Astrocyte (in vitro differentiated cells and primary cell): ENCODE data around the gene ST8SIA2. TPM values are rescaled to one million over a fixed set of nuclear protein-coding genes. Genes with fewer than 3 reads are reported as not detected.

ENCODE experiments used
- DNase-seq: peaks from one replicate; pipeline ENCODE4 v3.0.0-alpha.2; 2010; ENCODE audit warnings: low read depth
- FAIRE-seq: peaks from 2 replicates; lab custom pipeline; 2011; peaks lifted over from hg19 to GRCh38; lab: Jason Lieb, UNC
- H2AFZ ChIP-seq: 2 replicates; pipeline ENCODE4 v1.6.0; 2012; ENCODE audit warnings: low read depth, low read length, inconsistent platforms
- H3K27ac ChIP-seq: 2 replicates; pipeline ENCODE4 v1.5.1; 2011; ENCODE audit warnings: low read depth, low read length, inconsistent platforms
- H3K27me3 ChIP-seq: 2 replicates; pipeline ENCODE4 v1.6.0; 2011; ENCODE audit warnings: low read length, inconsistent platforms; ENCODE audit not compliant: insufficient read depth
- H3K36me3 ChIP-seq: 2 replicates; pipeline ENCODE4 v1.5.1; 2011; ENCODE audit warnings: low read length, inconsistent platforms; ENCODE audit not compliant: insufficient read depth
- H3K4me1 ChIP-seq: 2 replicates; pipeline ENCODE4 v1.5.1; 2011; ENCODE audit warnings: low read length, inconsistent platforms; ENCODE audit not compliant: insufficient read depth
- H3K4me2 ChIP-seq: 2 replicates; pipeline ENCODE4 v1.6.0; 2012; ENCODE audit warnings: low read length, inconsistent platforms
- H3K4me3 ChIP-seq: 2 replicates; pipeline ENCODE4 v1.5.1; 2011; ENCODE audit warnings: low read depth, mild to moderate bottlenecking, low read length, inconsistent platforms; ENCODE audit not compliant: insufficient read depth
- H3K79me2 ChIP-seq: 2 replicates; pipeline ENCODE4 v1.6.0; 2012; ENCODE audit warnings: mild to moderate bottlenecking, low read length, inconsistent platforms; ENCODE audit not compliant: insufficient read depth
- H3K9ac ChIP-seq: 2 replicates; pipeline ENCODE4 v1.6.0; 2012; ENCODE audit warnings: mild to moderate bottlenecking, low read length, inconsistent platforms
- H3K9me3 ChIP-seq: 2 replicates; pipeline ENCODE4 v1.5.1; 2012; ENCODE audit warnings: low read depth, mild to moderate bottlenecking, low read length, inconsistent platforms; ENCODE audit not compliant: insufficient read depth
- H4K20me1 ChIP-seq: 2 replicates; pipeline ENCODE4 v1.6.0; 2012; ENCODE audit warnings: low read length, inconsistent platforms; ENCODE audit not compliant: insufficient read depth
- H3K27ac Mint-ChIP-seq: one replicate; pipeline ENCODE4 v1.8.0; 2021; ENCODE audit warnings: mild to moderate bottlenecking, mixed read lengths; ENCODE audit not compliant: unreplicated experiment
- H3K27me3 Mint-ChIP-seq: one replicate; pipeline ENCODE4 v1.8.0; 2021; ENCODE audit warnings: low read depth, mixed read lengths; ENCODE audit not compliant: unreplicated experiment
- H3K36me3 Mint-ChIP-seq: one replicate; pipeline ENCODE4 v1.8.0; 2021; ENCODE audit warnings: low read depth, mixed read lengths; ENCODE audit not compliant: unreplicated experiment
- H3K4me1 Mint-ChIP-seq: one replicate; pipeline ENCODE4 v1.8.0; 2021; ENCODE audit warnings: low read depth, mixed read lengths; ENCODE audit not compliant: unreplicated experiment
- H3K4me3 Mint-ChIP-seq: one replicate; pipeline ENCODE4 v1.8.0; 2021; ENCODE audit warnings: mild to moderate bottlenecking, moderate library complexity, mixed read lengths; ENCODE audit not compliant: unreplicated experiment
- H3K9me3 Mint-ChIP-seq: one replicate; pipeline ENCODE4 v1.8.0; 2021; ENCODE audit warnings: mild to moderate bottlenecking, mixed read lengths; ENCODE audit not compliant: unreplicated experiment
- EZH2 ChIP-seq: IDR thresholded peaks from 2 replicates; pipeline ENCODE4 v1.6.1; 2012; ENCODE audit warnings: mild to moderate bottlenecking, low read length, inconsistent platforms; ENCODE audit not compliant: insufficient read depth
- total RNA-seq: library from RNA; stranded (reverse); gene quantifications from 2 replicates; pipeline ENCODE4 v1.2.1, GENCODE V29; 2021
- TF ChIP-seq, protein P1 (sequence below): IDR thresholded peaks from 2 replicates; pipeline ENCODE4 v1.5.1; 2011; ENCODE audit warnings: low read depth, mild to moderate bottlenecking, inconsistent platforms, low read length, moderate library complexity; ENCODE audit not compliant: insufficient read depth

ST8SIA2 gene
- total RNA-seq, 1 donor from 2014 or later = 8.6 TPM

GRCh38 chr15:92443381-92443780, 49.7 kb downstream of the ST8SIA2 start:
- no peak overlapping the region for H3K4me2 ChIP-seq
- peaks cover 8% of the 10 kb centered on the region for H3K27me3 Mint-ChIP-seq
- no peaks in the 10 kb centered on the region for H4K20me1 ChIP-seq
- no peak overlapping the region for H3K27ac Mint-ChIP-seq
- H3K79me2 ChIP-seq = no peaks in the 10 kb centered on the region
- H3K4me1 ChIP-seq = peaks cover 11% of the 10 kb centered on the region
- no peak overlapping the region for H3K4me3 ChIP-seq
- peaks cover 3% of the 10 kb centered on the region for H3K36me3 Mint-ChIP-seq
- no peaks in the 10 kb centered on the region for H3K9me3 Mint-ChIP-seq
- no peak overlapping the region for H3K4me3 Mint-ChIP-seq
- DNase-seq (no peak), FAIRE-seq (no peak)
- no peak overlapping the region for H2AFZ ChIP-seq
- H3K9ac ChIP-seq = no peak overlapping the region
- no peaks in the 10 kb centered on the region for H3K27me3 ChIP-seq
- H3K9me3 ChIP-seq = no peaks in the 10 kb centered on the region
- H3K27ac ChIP-seq = no peak overlapping the region
- H3K4me1 Mint-ChIP-seq = no peaks in the 10 kb centered on the region
- TF ChIP-seq, protein P1, sequence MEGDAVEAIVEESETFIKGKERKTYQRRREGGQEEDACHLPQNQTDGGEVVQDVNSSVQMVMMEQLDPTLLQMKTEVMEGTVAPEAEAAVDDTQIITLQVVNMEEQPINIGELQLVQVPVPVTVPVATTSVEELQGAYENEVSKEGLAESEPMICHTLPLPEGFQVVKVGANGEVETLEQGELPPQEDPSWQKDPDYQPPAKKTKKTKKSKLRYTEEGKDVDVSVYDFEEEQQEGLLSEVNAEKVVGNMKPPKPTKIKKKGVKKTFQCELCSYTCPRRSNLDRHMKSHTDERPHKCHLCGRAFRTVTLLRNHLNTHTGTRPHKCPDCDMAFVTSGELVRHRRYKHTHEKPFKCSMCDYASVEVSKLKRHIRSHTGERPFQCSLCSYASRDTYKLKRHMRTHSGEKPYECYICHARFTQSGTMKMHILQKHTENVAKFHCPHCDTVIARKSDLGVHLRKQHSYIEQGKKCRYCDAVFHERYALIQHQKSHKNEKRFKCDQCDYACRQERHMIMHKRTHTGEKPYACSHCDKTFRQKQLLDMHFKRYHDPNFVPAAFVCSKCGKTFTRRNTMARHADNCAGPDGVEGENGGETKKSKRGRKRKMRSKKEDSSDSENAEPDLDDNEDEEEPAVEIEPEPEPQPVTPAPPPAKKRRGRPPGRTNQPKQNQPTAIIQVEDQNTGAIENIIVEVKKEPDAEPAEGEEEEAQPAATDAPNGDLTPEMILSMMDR = no peak
- no peak for TF ChIP-seq EZH2
- no peaks in the 10 kb centered on the region for H3K36me3 ChIP-seq

GRCh38 chr15:92444631-92445030, 51.0 kb downstream of the ST8SIA2 start:
- Mint-ChIP-seq H3K27ac (no peak overlapping the region), H3K4me1 (peaks cover 6% of the 10 kb centered on the region), H3K9me3 (no peaks in the 10 kb centered on the region), H3K27me3 (peaks cover 4% of the 10 kb centered on the region), H3K36me3 (no peaks in the 10 kb centered on the region), H3K4me3 (no peak overlapping the region)
- Histone ChIP-seq H3K9ac (no peak overlapping the region), H3K4me3 (no peak overlapping the region), H2AFZ (no peak overlapping the region), H3K4me1 (peaks cover 14% of the 10 kb centered on the region), H3K9me3 (no peaks in the 10 kb centered on the region), H4K20me1 (no peaks in the 10 kb centered on the region), H3K4me2 (no peak overlapping the region), H3K79me2 (no peaks in the 10 kb centered on the region), H3K27me3 (no peaks in the 10 kb centered on the region), H3K36me3 (no peaks in the 10 kb centered on the region), H3K27ac (no peak overlapping the region)
- no peak for FAIRE-seq
- no peak for TF ChIP-seq EZH2
- TF ChIP-seq, protein P1 = no peak
- no peak for DNase-seq

DNA sequence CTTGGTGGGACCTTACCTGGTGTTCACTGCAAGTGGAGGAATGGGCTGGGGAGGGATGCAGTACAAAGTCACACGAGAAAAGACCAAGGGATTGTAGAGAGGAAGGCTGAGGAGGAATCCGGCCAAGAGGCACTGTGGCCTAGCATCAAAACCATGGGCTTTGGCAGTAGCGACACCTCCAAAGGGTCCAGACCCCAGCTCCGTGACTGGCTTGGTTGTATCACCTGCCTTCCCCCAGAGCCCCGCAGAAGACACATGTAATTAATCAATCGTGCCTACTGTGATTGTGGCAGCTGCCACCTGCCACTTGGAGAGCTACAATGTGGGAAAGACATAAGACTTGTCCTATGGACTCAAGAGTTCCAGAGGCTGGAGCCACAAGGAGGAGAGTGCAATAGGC, 54.7 kb downstream of the ST8SIA2 start:
- no peaks in the 10 kb centered on the region for H3K36me3 Mint-ChIP-seq
- Histone ChIP-seq H3K9me3 (no peaks in the 10 kb centered on the region), H3K4me2 (no peak overlapping the region), H3K9ac (no peak overlapping the region), H3K27me3 (no peaks in the 10 kb centered on the region), H3K79me2 (no peaks in the 10 kb centered on the region), H3K4me1 (peaks cover 34% of the 10 kb centered on the region), H3K36me3 (no peaks in the 10 kb centered on the region), H2AFZ (no peak overlapping the region), H4K20me1 (no peaks in the 10 kb centered on the region), H3K4me3 (no peak overlapping the region), H3K27ac (no peak overlapping the region)
- no peak for TF ChIP-seq EZH2
- TF ChIP-seq, protein P1 = no peak
- H3K4me1 Mint-ChIP-seq = peaks cover 24% of the 10 kb centered on the region
- no peak for DNase-seq
- H3K9me3 Mint-ChIP-seq = no peaks in the 10 kb centered on the region
- no peaks in the 10 kb centered on the region for H3K27me3 Mint-ChIP-seq
- FAIRE-seq = no peak
- no peak overlapping the region for H3K27ac Mint-ChIP-seq
- H3K4me3 Mint-ChIP-seq = no peak overlapping the region
